Globus pallidus (tissue), 1 donor: ENCODE results near the gene BDP1.
A peak's percentile ranks its signal among the peaks of the same experiment; 100 is the strongest.
"Not testable (repeated sequence)": the region's sequence is repeated elsewhere in the genome, so short reads cannot be mapped to it uniquely, and the experiment has no call there.

ENCODE experiments used
- DNase-seq: peaks from one replicate; pipeline ENCODE4 v3.0.0-alpha.2; 2015; ENCODE audit warnings: low spot score

BDP1 gene

GRCh38 chr5:71455427-71456361, at the start of gene BDP1:
Gene BDP1 (plus strand): TSS chr5:71455651. CDS start chr5:71455878, 227 bp downstream.
- DNase-seq = peak; percentile 93

- not testable (repeated sequence) for DNase-seq
These were observed 45.4 kb upstream of the BDP1 start for GRCh38 chr5:71410088-71410487.

DNA sequence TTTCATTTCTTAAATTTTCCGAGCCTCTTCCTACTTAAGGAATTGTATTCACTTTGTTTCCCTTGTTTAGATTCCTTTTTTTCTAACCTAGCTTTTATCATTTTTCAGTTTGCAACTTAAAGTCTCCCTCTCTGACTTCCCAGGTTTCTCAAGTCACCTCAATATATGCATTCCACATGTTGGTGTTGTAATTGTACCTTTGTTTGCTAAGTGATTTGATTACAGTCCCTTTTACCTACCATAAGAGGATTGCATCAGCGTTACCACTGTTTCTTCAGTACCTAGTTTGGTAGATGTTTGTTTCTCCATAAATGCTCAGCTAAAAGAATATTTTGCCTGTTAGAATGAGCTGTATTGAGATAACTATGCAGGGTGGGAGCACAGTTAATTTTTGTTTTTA, 39.8 kb upstream of the BDP1 start:
- not testable (repeated sequence) for DNase-seq

DNA sequence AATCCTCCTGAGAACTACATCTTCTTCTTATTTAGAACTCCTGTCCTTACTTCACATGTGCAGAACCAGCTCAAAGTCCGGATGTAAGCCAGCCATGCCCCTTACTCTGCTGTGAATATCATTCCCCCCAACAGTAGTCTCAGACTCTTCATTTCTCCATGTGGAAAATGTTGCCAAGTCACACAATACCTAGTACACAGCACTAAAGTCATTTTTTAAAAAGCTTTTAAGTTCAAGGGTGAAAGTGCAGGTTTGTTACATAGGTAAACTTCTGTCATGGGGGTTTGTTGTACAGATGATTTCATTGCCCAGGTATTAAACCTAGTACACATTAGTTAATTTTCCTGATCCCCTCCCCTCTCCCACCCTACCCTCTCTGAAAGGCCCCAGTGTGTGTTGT, 37.4 kb upstream of the BDP1 start:
- not testable (repeated sequence) for DNase-seq

DNA sequence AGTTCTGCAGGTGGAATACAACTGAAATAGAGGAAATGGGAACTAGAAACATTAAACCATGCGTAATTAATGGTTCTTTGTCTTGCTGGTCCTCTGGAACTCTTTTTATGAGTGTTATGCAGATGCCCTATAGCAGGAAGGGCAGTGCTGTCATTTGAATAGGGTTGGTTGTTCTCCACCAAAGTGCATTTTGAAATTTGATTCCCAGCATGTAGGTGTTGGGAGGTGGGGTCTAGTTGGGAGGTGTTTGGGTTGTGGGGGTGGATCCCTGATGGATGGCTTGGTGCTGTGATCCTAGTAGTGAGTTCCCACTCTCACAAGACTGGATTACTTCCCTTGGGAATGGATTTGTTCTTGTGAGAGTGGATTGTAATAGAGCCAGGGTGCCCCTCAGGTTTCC, 34.2 kb upstream of the BDP1 start:
- DNase-seq = not testable (repeated sequence)

DNA sequence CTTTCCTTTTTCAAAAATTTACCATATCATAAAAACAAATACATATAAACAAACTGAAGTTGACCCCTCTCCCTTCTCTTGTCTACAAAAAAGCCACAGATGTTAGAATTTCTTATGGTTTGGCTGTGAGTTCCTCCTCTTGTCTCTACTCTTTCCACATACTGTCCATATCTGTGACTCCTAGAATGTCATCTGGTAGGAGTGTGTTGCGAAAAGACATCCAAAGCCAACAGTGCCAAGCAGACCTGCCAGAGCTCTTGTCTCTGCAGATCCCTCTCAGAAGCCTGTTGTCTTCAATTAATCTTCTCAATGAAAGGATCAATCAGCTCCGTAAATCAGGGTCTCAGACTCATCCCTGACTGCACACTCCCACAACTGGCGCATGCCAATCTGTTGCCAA, 31.6 kb upstream of the BDP1 start:
- DNase-seq = not testable (repeated sequence)

DNA sequence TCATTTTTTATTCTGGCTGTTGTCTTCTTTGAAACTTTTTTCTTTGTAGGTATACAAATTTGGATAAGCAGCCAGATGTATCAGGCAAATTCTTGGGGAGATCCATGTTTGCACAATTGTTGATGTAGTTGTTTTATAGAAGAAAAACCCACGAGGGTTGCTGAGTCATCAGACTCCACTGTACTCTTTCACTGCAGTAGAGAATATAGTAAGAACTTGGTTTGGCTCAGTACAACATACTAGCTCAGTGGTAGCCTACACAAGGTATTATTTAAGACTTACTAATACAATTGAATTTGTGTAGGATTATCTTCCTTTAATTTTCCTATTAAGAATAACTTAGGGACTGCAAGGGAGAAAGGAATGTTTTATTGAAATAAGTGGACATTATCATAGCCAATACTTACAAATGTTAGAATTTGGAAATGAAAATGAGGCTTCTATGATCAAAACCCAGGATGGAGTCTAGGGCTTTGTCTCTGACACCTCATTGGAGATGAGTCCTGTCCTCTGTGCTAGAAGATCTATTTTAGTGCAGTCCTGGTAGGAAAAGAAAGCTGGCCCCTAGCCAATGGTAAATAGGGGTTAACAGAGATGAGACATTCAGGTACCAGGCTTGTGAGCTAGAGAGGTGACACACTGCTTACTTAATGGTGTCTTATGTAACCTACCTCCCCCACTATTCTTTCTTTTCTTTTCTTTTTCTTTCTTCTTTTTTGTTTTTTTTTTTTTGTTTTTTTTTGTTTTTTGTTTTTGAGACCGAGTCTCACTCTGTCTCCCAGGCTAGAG, 28.6 kb upstream of the BDP1 start:
- DNase-seq = not testable (repeated sequence)

DNA sequence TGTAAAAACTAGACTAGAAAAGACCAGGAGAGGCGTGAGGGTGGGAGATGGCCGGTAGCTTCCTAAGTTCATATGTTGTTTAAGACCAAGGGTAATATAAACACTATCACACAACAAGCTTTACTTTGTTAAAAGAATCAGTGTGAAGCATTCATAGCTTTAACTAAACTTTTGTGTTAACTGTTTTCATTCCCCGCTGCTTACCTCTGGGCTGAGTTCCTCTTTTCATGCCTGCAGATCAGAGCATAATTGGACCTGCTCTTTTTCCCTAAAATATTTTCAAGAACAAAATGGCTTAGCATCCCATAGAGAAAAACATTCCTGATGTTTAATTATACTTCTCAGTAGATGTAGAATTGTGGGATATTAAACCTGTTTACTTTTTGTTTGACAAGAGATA, 23.0 kb upstream of the BDP1 start:
- DNase-seq = not testable (repeated sequence)

GRCh38 chr5:71434825-71435224, 20.6 kb upstream of the BDP1 start:
- DNase-seq = not testable (repeated sequence)

DNA sequence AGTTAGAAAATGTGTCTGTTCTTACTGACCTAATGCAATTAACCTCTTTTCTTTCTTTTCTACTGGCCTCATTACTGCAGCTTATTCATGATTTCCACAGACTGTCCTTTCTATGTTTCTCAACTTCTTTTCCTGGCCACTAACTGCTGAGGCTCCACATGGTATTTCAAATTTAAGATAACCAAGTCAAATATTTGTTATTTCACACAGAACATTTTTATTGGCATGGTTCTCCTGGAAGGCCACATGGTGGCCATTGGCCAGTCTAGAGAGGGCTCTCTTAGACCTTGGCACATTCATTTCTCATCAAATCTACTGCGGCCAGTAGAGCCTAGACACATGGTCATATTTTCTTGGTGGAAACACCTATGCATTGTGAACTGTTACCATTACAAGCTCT, 13.9 kb upstream of the BDP1 start:
- DNase-seq = not testable (repeated sequence)

DNA sequence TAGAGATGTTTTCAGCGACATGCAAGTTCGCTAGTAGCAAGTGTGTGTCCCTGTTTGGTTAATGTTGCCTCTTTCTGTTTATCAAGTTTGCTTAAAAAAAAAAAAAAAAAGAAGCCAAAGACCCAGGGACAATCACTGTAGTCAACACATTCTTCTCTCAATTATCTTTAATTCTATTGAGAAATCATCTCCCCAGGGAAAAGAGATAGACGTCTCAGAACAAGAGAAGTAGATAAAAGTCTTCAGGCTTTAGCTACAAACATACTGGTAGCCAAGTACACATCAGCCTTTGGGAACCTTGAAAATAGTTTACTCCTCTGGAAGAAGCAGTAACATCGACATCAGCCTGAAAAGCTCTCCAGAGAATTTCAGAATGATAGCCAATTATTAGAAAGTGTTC, 11.6 kb upstream of the BDP1 start:
- not testable (repeated sequence) for DNase-seq

- DNase-seq = not testable (repeated sequence)
These were observed 10.4 kb upstream of the BDP1 start for GRCh38 chr5:71445015-71445414.

DNA sequence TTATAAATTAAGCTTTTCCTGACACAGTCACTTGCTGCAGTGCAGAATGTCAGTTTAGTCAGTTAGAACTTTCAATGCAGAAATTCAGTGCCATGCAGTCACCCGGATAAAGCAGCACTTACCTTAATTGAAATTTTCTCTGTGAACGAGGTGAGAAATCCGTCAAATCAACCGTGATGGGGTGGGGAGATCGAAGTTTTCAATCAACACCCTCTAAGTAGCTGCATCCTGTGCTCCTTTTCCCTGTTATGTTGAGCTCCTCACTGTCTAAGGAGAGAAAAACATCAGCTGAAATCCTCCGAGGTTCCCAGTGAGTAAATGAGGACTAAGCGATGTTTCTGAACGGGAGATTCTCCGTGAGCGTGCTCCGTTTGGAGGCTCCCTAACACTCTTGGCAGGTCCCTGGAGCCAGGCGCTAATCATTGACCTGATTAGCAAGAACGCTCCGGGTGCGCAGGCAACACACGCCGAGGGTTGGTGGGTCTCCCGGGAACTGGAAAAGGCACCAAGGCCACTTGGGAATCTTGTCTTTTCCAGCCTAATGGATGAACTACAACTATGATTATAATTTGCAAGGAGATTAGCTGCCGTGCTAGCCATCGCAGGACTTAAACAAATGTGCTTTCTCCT, 9.8 kb upstream of the BDP1 start:
- DNase-seq = not testable (repeated sequence)

- not testable (repeated sequence) for DNase-seq
These were observed 8.8 kb upstream of the BDP1 start for GRCh38 chr5:71446540-71447216.

GRCh38 chr5:71447218-71447808, 8.1 kb upstream of the BDP1 start:
- peak; percentile 57 for DNase-seq

DNA sequence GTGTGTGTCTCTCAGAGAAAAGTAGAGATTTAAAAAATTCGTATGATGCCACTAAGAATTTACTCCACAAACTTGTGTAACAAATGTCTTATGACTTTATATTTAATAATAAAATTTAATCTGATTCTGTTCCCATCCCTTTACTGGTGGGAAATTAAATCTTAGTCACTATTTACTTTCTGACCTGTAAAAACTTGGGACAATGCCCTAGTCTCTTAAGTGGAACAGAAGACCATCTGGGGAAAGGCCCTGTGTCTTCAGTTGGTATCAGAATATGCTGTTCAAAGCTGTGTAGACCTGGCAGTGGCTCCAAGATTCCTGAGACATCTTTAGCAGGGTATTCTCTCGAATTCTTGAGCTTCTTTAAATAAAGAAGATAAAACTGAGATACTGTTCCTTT, 2.6 kb upstream of the BDP1 start:
- no peak for DNase-seq

DNA sequence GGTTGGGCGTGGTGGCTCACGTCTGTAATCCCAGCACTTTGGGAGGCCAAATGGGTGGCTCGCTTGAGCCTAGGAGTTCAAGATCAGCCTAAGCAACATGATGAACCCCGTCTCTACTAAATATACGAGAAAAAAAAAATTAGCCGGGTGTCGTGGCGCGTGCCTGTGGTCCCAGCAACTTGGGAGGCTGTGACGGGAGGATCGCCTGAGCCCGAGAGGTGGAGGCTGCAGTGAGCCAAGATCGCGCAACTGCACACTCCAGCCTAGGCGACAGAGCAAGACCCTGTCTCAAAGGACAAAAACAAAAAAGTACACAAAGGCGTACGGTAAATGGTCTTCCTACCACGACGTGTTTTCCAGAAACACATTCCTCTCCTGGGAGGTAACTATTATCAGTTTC, 538 bp upstream of the BDP1 start:
- peak; percentile 13 for DNase-seq

DNA sequence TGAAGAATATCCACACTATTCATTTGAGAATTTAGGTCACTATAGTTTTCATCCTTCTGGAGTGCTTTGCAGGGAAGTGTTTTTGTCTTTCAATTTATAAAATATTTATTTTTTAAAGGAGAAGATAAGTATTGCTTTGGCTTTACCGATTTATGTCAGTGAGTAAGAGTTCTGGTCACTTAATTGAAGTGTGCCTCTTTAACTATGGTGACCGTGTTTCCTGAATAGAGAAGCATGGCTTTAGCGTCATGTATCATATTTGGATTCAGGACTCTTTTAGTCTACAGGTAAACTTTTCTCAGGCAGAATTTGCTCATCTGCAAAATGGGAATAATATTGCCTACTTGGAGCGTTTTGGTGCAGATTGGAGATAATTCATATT, 902 bp downstream of the BDP1 start:
- no peak for DNase-seq

DNA sequence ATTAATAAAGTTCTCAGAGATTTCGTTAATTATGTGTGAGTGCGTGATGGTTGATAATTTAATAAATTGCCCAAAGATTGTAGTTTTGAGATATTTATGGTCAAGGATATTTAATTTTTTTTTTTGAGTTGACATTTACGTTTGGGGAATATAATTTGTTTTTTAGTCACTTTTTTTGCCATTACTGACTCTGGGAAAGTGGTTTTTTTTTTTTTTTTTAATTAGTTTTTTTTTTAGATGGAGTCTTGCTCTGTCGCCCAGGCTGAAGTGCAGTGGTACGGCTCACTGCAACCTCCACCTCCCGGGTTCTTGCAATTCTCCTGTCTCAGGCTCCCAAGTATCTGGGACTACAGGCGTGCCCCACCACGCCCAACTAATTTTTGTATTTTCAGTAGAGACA, 1.7 kb downstream of the BDP1 start:
- DNase-seq = no peak

- no peak for DNase-seq
These were observed 5.2 kb downstream of the BDP1 start for GRCh38 chr5:71460693-71461092.

GRCh38 chr5:71461360-71461759, 5.9 kb downstream of the BDP1 start:
- no peak for DNase-seq
